ENCODE measurements around the gene MAST4.

GRCh38 chr5:67188274-67189078 lies 592.3 kb downstream of the MAST4 start:
- no peak for TF ChIP-seq CTCF (IDR thresholded peaks at IDR 0.05)
- no peak for TF ChIP-seq POLR2A (IDR thresholded peaks at IDR 0.05)

All from tibial nerve (tissue), 3 donors.